ENCODE measurements around the gene ACAD11. TPM values are rescaled to one million over a fixed set of nuclear protein-coding genes. Genes with fewer than 3 reads are reported as not detected.

Gene ACAD11
- total RNA-seq, 1 experiment from 2014 or later = 15.9 TPM

DNA sequence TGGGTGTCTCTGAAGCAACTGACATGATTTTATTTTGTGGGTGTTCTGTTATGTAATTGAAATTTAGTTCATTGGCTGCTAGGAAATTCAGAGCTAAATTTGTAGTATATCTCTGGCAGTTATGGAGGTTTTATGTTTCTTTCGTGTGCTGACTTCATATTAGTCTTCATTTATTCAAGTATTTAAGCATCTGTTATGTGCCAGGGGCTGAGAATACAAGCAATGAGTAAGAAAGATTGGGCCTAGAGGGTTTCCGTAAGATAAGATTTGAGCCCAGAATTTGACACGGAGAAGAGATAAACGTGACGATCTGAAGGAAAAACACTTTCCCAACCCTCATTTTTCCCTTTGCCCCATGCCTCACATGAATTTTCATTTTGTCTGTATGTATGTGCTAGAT, 137.7 kb downstream of the ACAD11 start:
- DNase-seq (ENCODE audit: extremely low read depth, low read depth) = no peak

DNA sequence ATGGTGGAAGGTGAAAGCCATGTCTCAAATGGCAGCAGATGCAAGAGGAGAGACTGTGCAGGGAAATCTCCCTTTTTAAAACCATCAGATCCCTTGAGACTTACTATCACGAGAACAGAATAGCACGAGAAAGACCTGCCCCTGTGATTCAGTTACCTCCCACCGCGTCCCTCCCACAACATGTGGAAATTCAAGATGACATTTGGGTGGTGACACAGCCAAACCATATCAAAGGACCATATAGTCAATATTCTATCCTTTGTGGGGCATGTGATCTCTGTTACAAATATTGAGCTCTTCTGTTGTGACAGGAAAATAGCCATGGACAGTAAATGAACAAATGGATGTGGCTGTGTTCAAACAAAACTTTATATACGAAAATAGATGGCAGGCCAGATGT, 139.7 kb downstream of the ACAD11 start:
- DNase-seq (ENCODE audit: extremely low read depth, low read depth) = no peak

DNA sequence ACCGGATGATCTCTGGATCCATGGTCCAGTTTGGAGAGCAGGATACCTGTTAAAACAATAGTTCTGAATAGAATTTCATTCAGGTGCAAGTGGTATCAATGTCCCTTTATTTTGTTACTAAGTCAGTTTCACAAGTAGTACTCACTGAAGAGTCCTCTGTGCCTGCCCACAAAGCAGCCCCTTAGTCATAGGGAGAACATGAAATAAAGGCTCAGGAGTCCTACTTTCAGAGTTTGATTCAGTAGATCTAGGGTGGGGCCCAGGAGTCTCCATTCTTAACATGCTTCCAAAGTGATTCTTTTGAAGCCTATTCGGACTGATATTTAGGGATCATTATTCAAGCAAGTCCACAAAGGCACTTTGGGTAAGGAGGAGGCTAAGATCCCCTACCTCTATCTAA, 142.3 kb downstream of the ACAD11 start:
- no peak for DNase-seq (ENCODE audit: extremely low read depth, low read depth)

DNA sequence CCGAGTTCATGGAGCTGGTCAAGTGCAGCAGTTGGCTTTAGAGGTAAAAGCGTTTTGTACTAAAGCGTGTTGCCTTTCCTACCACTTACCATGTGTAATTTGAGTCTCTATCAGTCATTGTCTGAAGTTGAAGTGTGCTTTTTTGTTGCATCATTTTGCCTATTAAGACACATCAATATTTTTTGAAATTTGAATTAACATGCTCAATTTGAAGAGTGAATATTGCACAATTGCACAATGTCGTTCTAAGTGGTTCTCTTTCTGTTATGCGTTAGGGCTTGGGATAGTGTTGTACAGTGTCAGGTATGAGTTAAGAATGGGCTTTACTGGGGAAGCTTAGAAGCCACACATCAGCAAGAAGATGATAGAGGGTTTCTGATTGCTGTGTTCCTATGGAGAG, 146.6 kb downstream of the ACAD11 start:
- DNase-seq (ENCODE audit: extremely low read depth, low read depth) = no peak

DNA sequence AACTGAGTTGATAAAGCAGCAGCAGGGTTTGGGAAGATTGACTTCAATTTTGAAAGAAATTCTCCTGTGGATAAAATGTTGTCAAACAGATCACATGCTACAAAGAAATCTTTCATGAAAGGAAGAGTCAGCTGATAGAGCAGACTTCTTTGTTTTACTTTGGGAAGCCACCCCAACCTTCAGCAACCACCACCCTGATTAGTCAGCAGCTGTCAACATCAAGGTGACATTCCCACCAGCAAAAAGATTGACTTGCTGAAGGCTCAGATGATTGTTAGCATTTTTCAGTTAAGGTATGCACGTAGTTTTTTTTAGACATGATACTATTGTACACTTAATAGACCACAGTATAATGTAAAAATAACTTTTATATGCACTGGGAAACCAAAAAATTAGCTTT, 150.1 kb downstream of the ACAD11 start:
- no peak for DNase-seq (ENCODE audit: extremely low read depth, low read depth)

DNA sequence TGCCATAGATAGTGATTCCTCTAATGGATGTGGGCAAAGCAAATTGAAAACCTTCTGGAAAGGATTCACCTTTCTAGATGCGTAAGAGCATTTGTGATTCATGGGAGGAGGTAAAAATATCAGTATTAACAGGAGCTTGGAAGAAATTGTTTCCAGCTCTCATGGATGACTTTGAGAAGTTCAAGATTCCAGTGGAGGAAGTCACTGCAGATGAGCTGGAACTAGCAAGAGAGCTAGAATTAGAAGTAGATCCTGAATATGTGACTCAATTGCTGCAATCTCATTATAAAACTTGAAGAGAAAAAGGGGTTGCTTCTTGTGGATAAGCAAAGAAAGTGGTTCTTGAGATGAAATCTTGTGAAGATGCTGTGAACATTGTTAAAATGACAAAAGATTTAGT, 150.5 kb downstream of the ACAD11 start:
- DNase-seq (ENCODE audit: extremely low read depth, low read depth) = no peak

Other genes with a start within 250 kb of the ACAD11 start
- 24.8 and 30.6 TPM in 2 replicates for gene DNAJC13, start 242.3 kb downstream of the ACAD11 start, total RNA-seq (2014; rRNA removed; shearing (Covaris generic))
- 0.07 TPM in 1 of 2 replicates, not detected in the other for gene ACKR4, start 62.5 kb downstream of the ACAD11 start, total RNA-seq (2014; rRNA removed; shearing (Covaris generic))
- 28.8 and 37.7 TPM in 2 replicates for gene UBA5, start 520 bp upstream of the ACAD11 start, total RNA-seq (2014; rRNA removed; shearing (Covaris generic))
- gene NPHP3, start 62.6 kb upstream of the ACAD11 start, total RNA-seq (2014; rRNA removed; shearing (Covaris generic)) = 14.5 and 19.7 TPM in 2 replicates

Measured in NCI-H460 (cell line).